DOHH2 (cell line): ENCODE data around the gene EID2B.
A peak's percentile ranks its signal among the peaks of the same experiment; 100 is the strongest.

ENCODE experiments used
- H3F3A ChIP-seq: fragments of 200-600 bp; sonication (generic), shearing (Covaris generic); 2 replicates; pipeline ENCODE4 v1.6.0; 2016; ENCODE audit warnings: antibody characterized with exemption, mild to moderate bottlenecking; ENCODE audit not compliant: control insufficient read depth, insufficient read depth
- H3K27ac ChIP-seq: fragments of 200-600 bp; sonication (generic); 2 replicates; pipeline ENCODE4 v1.5.1; 2014; ENCODE audit warnings: low read depth, mild to moderate bottlenecking, low read length, moderate library complexity
- H3K27me3 ChIP-seq: fragments of 200-600 bp; sonication (generic); 2 replicates; pipeline ENCODE4 v1.6.1; 2014; ENCODE audit warnings: mild to moderate bottlenecking, low read length, mixed read lengths; ENCODE audit not compliant: control insufficient read depth
- H3K36me3 ChIP-seq: fragments of 200-600 bp; sonication (generic); 2 replicates; pipeline ENCODE4 v1.6.1; 2014; ENCODE audit warnings: mild to moderate bottlenecking, low read length, moderate library complexity, mixed read lengths; ENCODE audit not compliant: control insufficient read depth
- H3K4me1 ChIP-seq: fragments of 200-600 bp; sonication (generic); 2 replicates; pipeline ENCODE4 v1.6.1; 2014; ENCODE audit warnings: mild to moderate bottlenecking, low read length, mixed read lengths; ENCODE audit not compliant: control insufficient read depth
- H3K4me2 ChIP-seq: fragments of 200-600 bp; sonication (generic); 2 replicates; pipeline ENCODE4 v1.6.0; 2014; ENCODE audit warnings: mild to moderate bottlenecking, low read length, moderate library complexity
- H3K4me3 ChIP-seq: fragments of 200-600 bp; sonication (generic); 2 replicates; pipeline ENCODE4 v1.5.1; 2014; ENCODE audit warnings: mild to moderate bottlenecking, low read length, mixed read lengths
- H3K79me2 ChIP-seq: fragments of 200-600 bp; sonication (generic); 2 replicates; pipeline ENCODE4 v1.6.1; 2014; ENCODE audit warnings: mild to moderate bottlenecking, low read length, mixed read lengths; ENCODE audit not compliant: control insufficient read depth
- H3K9me2 ChIP-seq: fragments of 200-600 bp; sonication (generic); replicated peaks from 2 replicates; pipeline ENCODE4 v1.6.1; 2014; ENCODE audit warnings: mild to moderate bottlenecking, low read length, mixed read lengths; ENCODE audit not compliant: control insufficient read depth
- H3K9me3 ChIP-seq: fragments of 200-600 bp; sonication (generic); 2 replicates; pipeline ENCODE4 v1.6.1; 2014; ENCODE audit warnings: antibody characterized with exemption, low read length, mixed read lengths; ENCODE audit not compliant: control insufficient read depth, insufficient read depth
- H4K20me1 ChIP-seq: fragments of 200-600 bp; sonication (generic); 2 replicates; pipeline ENCODE4 v1.6.0; 2014; ENCODE audit warnings: low read depth, mild to moderate bottlenecking, antibody characterized with exemption, low read length, moderate library complexity; ENCODE audit not compliant: control insufficient read depth, insufficient read depth
- EZH2phosphoT487 ChIP-seq: fragments of 200-600 bp; sonication (generic); IDR thresholded peaks from 2 replicates; pipeline ENCODE4 v1.6.1; 2017; ENCODE audit warnings: borderline replicate concordance, mild to moderate bottlenecking, antibody characterized with exemption, low read length, moderate library complexity, mixed read lengths
- TF ChIP-seq, protein P1 (sequence below): fragments of 200-600 bp; sonication (generic); IDR thresholded peaks from one replicate; pipeline ENCODE4 v1.5.1; 2014; ENCODE audit warnings: antibody characterized with exemption, mild to moderate bottlenecking, low read depth, low read length; ENCODE audit not compliant: poor library complexity, severe bottlenecking

Gene EID2B

GRCh38 chr19:39506944-39507714, 25.5 kb downstream of the EID2B start:
- H3K27ac ChIP-seq = no peak overlapping the region
- H3K9me3 ChIP-seq = no peaks in the 10 kb centered on the region
- no peaks in the 10 kb centered on the region for H3K9me2 ChIP-seq
- peaks cover 8% of the 10 kb centered on the region for H3K4me1 ChIP-seq
- peaks cover 4% of the 10 kb centered on the region; the same call in 1 of the 2 replicates for H3K27me3 ChIP-seq
- TF ChIP-seq, protein P1, sequence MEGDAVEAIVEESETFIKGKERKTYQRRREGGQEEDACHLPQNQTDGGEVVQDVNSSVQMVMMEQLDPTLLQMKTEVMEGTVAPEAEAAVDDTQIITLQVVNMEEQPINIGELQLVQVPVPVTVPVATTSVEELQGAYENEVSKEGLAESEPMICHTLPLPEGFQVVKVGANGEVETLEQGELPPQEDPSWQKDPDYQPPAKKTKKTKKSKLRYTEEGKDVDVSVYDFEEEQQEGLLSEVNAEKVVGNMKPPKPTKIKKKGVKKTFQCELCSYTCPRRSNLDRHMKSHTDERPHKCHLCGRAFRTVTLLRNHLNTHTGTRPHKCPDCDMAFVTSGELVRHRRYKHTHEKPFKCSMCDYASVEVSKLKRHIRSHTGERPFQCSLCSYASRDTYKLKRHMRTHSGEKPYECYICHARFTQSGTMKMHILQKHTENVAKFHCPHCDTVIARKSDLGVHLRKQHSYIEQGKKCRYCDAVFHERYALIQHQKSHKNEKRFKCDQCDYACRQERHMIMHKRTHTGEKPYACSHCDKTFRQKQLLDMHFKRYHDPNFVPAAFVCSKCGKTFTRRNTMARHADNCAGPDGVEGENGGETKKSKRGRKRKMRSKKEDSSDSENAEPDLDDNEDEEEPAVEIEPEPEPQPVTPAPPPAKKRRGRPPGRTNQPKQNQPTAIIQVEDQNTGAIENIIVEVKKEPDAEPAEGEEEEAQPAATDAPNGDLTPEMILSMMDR = no peak
- TF ChIP-seq EZH2phosphoT487 = no peak
- no peak overlapping the region for H3K4me3 ChIP-seq
- no peaks in the 10 kb centered on the region for H3K36me3 ChIP-seq
- H3K79me2 ChIP-seq = no peaks in the 10 kb centered on the region
- H3K4me2 ChIP-seq = no peak overlapping the region
- H4K20me1 ChIP-seq = no peaks in the 10 kb centered on the region
- no peaks in the 10 kb centered on the region; the same call in 1 of the 2 replicates for H3F3A ChIP-seq

DNA sequence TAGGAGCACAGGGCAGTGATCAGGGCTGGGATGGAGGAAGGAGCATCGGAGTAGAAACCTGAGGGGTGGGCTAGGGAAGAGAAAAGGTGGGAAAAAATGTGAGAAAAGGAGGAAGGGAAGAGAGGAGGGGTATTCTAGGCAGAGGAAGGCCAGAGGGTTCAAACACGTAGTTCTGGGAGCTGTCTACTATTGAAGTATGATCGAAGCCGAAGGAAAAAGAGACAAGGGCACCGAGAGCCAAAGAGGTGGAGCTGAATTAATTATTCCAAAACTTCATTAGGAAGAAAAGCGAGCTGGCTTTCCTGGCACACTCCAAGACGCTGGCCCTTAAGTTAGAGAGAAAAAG, 26.1 kb downstream of the EID2B start:
- Histone ChIP-seq H3K4me1 (peaks cover 8% of the 10 kb centered on the region), H3K27ac (no peak overlapping the region), H3K79me2 (no peaks in the 10 kb centered on the region), H3K9me3 (no peaks in the 10 kb centered on the region), H3K27me3 (peaks cover 4% of the 10 kb centered on the region; the same call in 1 of the 2 replicates), H3F3A (no peaks in the 10 kb centered on the region; the same call in 1 of the 2 replicates), H3K36me3 (no peaks in the 10 kb centered on the region), H3K9me2 (no peaks in the 10 kb centered on the region), H3K4me2 (no peak overlapping the region), H3K4me3 (no peak overlapping the region), H4K20me1 (no peaks in the 10 kb centered on the region)
- TF ChIP-seq, protein P1 = no peak
- TF ChIP-seq EZH2phosphoT487 = no peak

GRCh38 chr19:39502640-39503417, 29.8 kb downstream of the EID2B start:
- Histone ChIP-seq H3K27me3 (peaks cover 30% of the 10 kb centered on the region), H3K27ac (no peak overlapping the region), H3K36me3 (no peaks in the 10 kb centered on the region), H3F3A (no peaks in the 10 kb centered on the region), H3K9me2 (no peaks in the 10 kb centered on the region), H4K20me1 (no peaks in the 10 kb centered on the region), H3K4me3 (no peak overlapping the region), H3K79me2 (no peaks in the 10 kb centered on the region), H3K4me2 (peak overlapping the region; percentile 50), H3K9me3 (no peaks in the 10 kb centered on the region), H3K4me1 (peaks cover 25% of the 10 kb centered on the region)
- no peak for TF ChIP-seq EZH2phosphoT487
- TF ChIP-seq, protein P1 = peak; percentile 78
